Adrenal gland (tissue), 12 donors: ENCODE results near the gene ACAD9. TPM values are rescaled to one million over a fixed set of nuclear protein-coding genes. Genes with fewer than 3 reads are reported as not detected.

Experiments used
- DNase-seq, 7 donors: peaks; one replicate each; pipeline ENCODE4 v3.0.0-alpha.2; 2019 to 2020
- H3K27ac ChIP-seq, 5 donors: fragments of 200-600 bp; sonication (generic) in 4 of 5; 1 replicate in 3 of 5; 2 replicates in 2 of 5; pipeline versions ENCODE4 v1.5.1 to v1.8.0; 2016 to 2020; ENCODE audit warnings: mild to moderate bottlenecking in 1 of 5
- H3K27me3 ChIP-seq: fragments of 200-600 bp; 2 replicates; pipeline ENCODE4 v1.8.0; 2021
- H3K36me3 ChIP-seq, 2 donors: fragments of 200-600 bp; replicated peaks in 1 of 2; 1 replicate in 1 of 2; 2 replicates in 1 of 2; pipeline versions ENCODE4 v1.5.1 to v1.8.0; 2018 to 2022
- H3K4me1 ChIP-seq, 2 donors: fragments of 200-600 bp; replicated peaks in 1 of 2; 1 replicate in 1 of 2; 2 replicates in 1 of 2; pipeline versions ENCODE4 v1.5.1 to v1.8.0; 2018 to 2021
- H3K4me3 ChIP-seq, 4 donors: fragments of 200-600 bp; sonication (generic) in 3 of 4; one replicate each; pipeline ENCODE4 v1.5.1; 2016 to 2018
- H3K9me3 ChIP-seq, 3 donors: fragments of 200-600 bp; sonication (generic) in 1 of 3; replicated peaks in 1 of 3; 1 replicate in 2 of 3; 2 replicates in 1 of 3; pipeline versions ENCODE4 v1.5.1 to v1.8.0; 2016 to 2021
- POLR2A ChIP-seq, 2 donors: fragments of 450-650 bp; IDR thresholded peaks; one replicate each; pipeline ENCODE4 v1.6.1; 2017; ENCODE audit warnings: antibody characterized with exemption in 2 of 2, mild to moderate bottlenecking in 2 of 2, moderate library complexity in 1 of 2
- WGBS, 4 donors: extraction: QIAGEN DNeasy Blood & Tissue Kit in 2 of 4; methylation state at CpG; one replicate each; pipeline versions ENCODE4 v1.1.5 to v1.1.7; 2013 to 2017; 5-methylcytosine and 5-hydroxymethylcytosine counted together
- intact Hi-C, 2 donors: fragments of 100-400 bp; cut with DNase I; formaldehyde crosslinking; loops; one replicate each; pipeline versions ENCODE4 v1.14.1 to v1.15.0; 2022 to 2023
- polyA plus RNA-seq, 3 donors: library from polyadenylated mRNA; stranded (reverse); fragments of 200-250 nt in 2 of 3; fragments of 350-450 nt in 1 of 3; fragmentation: Illumina TruSeq in 1 of 3; extraction: RNeasy Lipid Tissue Mini Kit (QIAGEN cat#74804) in 1 of 3; gene quantifications; one replicate each; pipeline ENCODE4 v1.2.3, GENCODE V29; 2013 to 2014
- total RNA-seq, 9 donors: library from RNA; depleted of rRNA in 4 of 9; stranded (reverse); fragments of >200 nt in 4 of 9; fragments of 120-200 nt in 1 of 9; fragmentation: NEBNext Ultra II Directional in 1 of 9; extraction: Animal tissue kit (Norgen Biotek cat#: 25700) in 1 of 9; gene quantifications; one replicate each; pipeline versions ENCODE4 v1.1.0 to v1.2.4, GENCODE V29; 2013 to 2023
- TF ChIP-seq, protein P1 (sequence below), 6 experiments: fragments of 450-650 bp in 4 of 6; fragments of 200-600 bp in 2 of 6; sonication (generic) in 1 of 6; IDR thresholded peaks; 1 replicate in 5 of 6; 2 replicates in 1 of 6; pipeline versions ENCODE4 v1.5.1 to v1.8.0; 2016 to 2021; ENCODE audit warnings: antibody characterized with exemption in 6 of 6, mild to moderate bottlenecking in 2 of 6, moderate library complexity in 1 of 6
- donor health status: healthy with polysubstance abuse.
- donor health status: Bipolar disorder and iron deficiency.
- donor health status: DM: yes; HTN: yes; CAD: no.
- donor health status: DM: no; HTN: no; CAD: no.
- donor health status: DM: no; HTN: no; CAD: no.
- donor health status: DM: yes; HTN: yes; CAD: no.

ACAD9 gene
- total and polyA plus RNA-seq, 12 donors = 39.1 to 68.0 (median 51.6) TPM

DNA sequence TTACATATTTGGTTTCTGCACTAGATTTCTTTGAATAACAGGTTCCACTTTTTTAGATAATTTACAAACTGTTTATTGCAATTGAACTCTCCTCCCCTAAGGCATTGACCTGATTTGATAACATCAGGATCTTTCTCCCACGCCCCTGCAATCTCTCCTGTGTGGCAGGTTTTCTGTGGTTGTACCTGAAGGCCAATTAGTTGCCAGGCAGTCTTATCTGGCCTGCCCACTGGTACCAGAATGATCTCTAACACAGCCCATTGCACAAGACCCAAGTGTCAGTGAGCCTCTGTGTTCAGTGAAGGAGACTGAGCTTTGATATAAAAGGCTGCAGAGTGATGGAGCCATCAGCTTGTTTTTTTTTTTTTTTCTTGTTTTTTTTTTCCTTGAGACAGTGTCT is 3.3 kb downstream of the ACAD9 start:
- WGBS, 4 donors = 60 to 89% (median 75%) methylated on average over 1 of the region's 1 CpG
- no peak overlapping the region for H3K27ac ChIP-seq

DNA sequence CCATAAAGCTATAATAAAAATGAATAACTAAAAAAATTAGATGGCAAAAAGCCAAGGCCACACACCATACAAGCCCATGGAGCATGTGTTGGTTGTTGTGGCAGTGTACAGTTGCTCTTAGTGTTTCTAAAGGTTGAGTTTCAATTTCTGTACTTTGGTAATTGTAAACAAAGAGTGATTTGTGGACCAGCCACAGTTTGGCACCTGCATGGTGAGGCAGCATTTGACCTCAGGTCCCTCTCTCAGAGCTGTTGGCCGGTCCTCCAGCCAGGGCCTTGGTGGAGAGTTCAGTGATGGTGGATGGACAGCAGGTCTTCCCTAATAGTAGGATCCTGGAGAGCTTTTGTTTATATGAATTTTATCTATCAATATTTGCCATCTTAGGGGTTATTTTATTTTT is 5.6 kb downstream of the ACAD9 start:
- Histone ChIP-seq H3K4me3 (no peak overlapping the region), H3K4me1 (peaks cover 4 to 10% of the 10 kb centered on the region in 2 donors), H3K36me3 (peaks cover 0 to 26% of the 10 kb centered on the region in 2 donors), H3K27me3 (no peaks in the 10 kb centered on the region), H3K9me3 (no peaks in the 10 kb centered on the region), H3K27ac (no peak overlapping the region)
- no peak for TF ChIP-seq POLR2A (IDR thresholded peaks at IDR 0.05)
- TF ChIP-seq, protein P1, sequence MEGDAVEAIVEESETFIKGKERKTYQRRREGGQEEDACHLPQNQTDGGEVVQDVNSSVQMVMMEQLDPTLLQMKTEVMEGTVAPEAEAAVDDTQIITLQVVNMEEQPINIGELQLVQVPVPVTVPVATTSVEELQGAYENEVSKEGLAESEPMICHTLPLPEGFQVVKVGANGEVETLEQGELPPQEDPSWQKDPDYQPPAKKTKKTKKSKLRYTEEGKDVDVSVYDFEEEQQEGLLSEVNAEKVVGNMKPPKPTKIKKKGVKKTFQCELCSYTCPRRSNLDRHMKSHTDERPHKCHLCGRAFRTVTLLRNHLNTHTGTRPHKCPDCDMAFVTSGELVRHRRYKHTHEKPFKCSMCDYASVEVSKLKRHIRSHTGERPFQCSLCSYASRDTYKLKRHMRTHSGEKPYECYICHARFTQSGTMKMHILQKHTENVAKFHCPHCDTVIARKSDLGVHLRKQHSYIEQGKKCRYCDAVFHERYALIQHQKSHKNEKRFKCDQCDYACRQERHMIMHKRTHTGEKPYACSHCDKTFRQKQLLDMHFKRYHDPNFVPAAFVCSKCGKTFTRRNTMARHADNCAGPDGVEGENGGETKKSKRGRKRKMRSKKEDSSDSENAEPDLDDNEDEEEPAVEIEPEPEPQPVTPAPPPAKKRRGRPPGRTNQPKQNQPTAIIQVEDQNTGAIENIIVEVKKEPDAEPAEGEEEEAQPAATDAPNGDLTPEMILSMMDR (IDR thresholded peaks at IDR 0.05) = no peak
- intact Hi-C loops = no loop called here
- 75 to 97% (median 89%) methylated on average over 1 of the region's 1 CpG for WGBS, 4 donors
- DNase-seq = no peak

More for the DNA sequence above, 3.3 kb downstream of the ACAD9 start:
- TF ChIP-seq, protein P1 (IDR thresholded peaks at IDR 0.05) = no peak
- TF ChIP-seq POLR2A (IDR thresholded peaks at IDR 0.05) = no peak
- peak in 1 of 7 donors; percentile 58 for DNase-seq
- no peak overlapping the region for H3K4me3 ChIP-seq
- no peaks in the 10 kb centered on the region for H3K9me3 ChIP-seq
- H3K27me3 ChIP-seq = no peaks in the 10 kb centered on the region
- peaks cover 11 to 23% of the 10 kb centered on the region in 2 donors for H3K4me1 ChIP-seq
- intact Hi-C loops = no loop called here
- peaks cover 0 to 22% of the 10 kb centered on the region in 2 donors for H3K36me3 ChIP-seq

DNA sequence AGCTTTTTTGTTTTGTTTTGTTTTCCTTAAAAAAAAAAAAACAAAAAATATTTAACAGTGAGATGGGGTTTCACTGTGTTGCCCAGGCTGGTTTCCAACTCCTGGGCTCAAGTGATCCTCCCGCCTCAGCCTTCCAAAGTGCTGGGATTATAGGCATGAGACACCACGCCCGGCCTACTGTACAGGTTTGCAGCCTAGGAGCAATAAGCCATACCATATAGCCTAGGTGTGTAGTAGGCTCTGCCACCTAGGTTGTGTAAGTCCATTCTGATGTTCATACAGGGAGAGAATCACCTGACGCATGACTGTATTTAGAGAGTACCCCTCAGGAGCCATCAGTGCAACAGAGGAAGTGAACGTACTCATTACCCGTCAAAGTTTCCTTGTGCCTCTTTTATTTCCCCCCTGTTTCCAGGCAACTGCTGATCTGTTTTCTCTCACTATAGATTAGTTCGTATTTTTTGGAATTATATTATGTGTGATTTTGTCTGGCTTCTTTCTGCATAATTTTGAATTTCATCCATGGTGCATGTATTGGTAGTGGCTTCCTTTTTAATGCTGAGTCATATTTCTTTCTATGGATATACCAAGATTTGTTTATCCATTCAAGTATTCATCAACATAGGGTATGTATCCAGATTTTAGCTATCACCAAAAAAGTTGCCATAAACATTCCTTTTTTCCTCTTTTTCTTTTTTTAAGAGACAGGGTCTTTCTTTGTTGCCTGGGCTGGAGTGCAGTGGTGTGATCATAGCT is 9.9 kb downstream of the ACAD9 start:
- H3K27me3 ChIP-seq = no peaks in the 10 kb centered on the region
- WGBS, 4 donors = 92 to 93% (median 93%) methylated on average over 7 of the region's 7 CpGs
- H3K36me3 ChIP-seq = peaks cover 0 to 37% of the 10 kb centered on the region in 2 donors
- DNase-seq = no peak
- no peak overlapping the region for H3K4me3 ChIP-seq
- H3K9me3 ChIP-seq = no peaks in the 10 kb centered on the region
- intact Hi-C loops = no loop called here
- no peak overlapping the region for H3K27ac ChIP-seq
- TF ChIP-seq, protein P1 (IDR thresholded peaks at IDR 0.05) = no peak
- TF ChIP-seq POLR2A (IDR thresholded peaks at IDR 0.05) = no peak
- H3K4me1 ChIP-seq = no peaks in the 10 kb centered on the region

DNA sequence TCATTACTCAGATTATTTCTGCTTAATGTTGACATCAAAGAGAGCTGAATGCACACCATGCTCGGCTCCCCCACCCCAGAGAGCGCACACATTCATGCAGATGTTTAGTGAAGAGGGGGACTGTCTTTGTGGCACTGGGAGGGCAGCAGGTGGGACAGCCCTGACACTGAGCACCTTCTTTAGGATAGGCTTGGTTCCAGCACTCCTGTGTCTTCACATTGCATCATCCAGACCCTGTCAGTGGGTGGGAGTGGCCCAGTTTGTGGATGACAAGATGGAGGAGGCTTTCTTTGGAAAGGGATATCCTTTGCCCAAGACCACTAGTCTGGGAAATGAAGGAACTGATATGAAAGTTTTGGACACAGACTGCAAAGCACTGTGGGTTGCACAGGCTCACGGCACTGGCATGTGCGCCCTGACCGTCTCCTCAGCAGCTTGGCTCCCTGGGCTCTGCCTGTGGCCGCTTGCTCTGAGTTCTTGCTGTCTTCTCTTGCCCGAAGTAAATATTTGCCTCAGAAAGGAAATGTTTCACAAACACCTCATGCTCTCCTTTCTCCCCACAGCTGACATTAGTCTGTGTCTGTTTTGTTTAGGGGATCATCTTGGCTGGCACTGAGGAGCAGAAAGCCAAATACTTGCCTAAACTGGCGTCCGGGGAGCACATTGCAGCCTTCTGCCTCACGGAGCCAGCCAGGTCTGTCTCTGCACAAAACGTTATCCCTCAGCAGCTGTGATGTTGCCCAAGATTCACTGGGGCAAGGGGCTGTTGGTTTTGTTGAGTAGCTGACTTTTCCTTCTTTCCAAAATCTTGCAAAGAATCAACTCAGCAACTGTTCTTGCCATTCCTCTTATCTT is 16.6 kb downstream of the ACAD9 start:
- WGBS, 4 donors = 82 to 91% (median 83%) methylated on average over 11 of the region's 11 CpGs
- TF ChIP-seq, protein P1 (IDR thresholded peaks at IDR 0.05) = no peak
- TF ChIP-seq POLR2A (IDR thresholded peaks at IDR 0.05) = no peak
- Histone ChIP-seq H3K27ac (no peak overlapping the region), H3K27me3 (no peaks in the 10 kb centered on the region), H3K9me3 (no peaks in the 10 kb centered on the region), H3K4me1 (no peaks in the 10 kb centered on the region), H3K4me3 (no peak overlapping the region), H3K36me3 (peaks cover 0 to 77% of the 10 kb centered on the region in 2 donors)
- DNase-seq = no peak
- intact Hi-C loops = no loop called here
